Measurements from ENCODE around the gene POC1B. TPM values are rescaled to one million over a fixed set of nuclear protein-coding genes. Genes with fewer than 3 reads are reported as not detected.

Gene POC1B
- total RNA-seq, 1 experiment from 2014 or later = 32.9 TPM

- peaks cover 37% of the 10 kb centered on the region for H3K4me1 ChIP-seq
- no peak overlapping the region for H3K4me3 ChIP-seq
- no peak for DNase-seq
- H3K9me3 ChIP-seq (replicated peaks) = no peaks in the 10 kb centered on the region
- no peaks in the 10 kb centered on the region for H3K36me3 ChIP-seq
- H3K27me3 ChIP-seq = no peaks in the 10 kb centered on the region
- H3K27ac ChIP-seq = no peak overlapping the region
Measured at GRCh38 chr12:89546151-89546550, 20.3 kb upstream of the POC1B start.

DNA sequence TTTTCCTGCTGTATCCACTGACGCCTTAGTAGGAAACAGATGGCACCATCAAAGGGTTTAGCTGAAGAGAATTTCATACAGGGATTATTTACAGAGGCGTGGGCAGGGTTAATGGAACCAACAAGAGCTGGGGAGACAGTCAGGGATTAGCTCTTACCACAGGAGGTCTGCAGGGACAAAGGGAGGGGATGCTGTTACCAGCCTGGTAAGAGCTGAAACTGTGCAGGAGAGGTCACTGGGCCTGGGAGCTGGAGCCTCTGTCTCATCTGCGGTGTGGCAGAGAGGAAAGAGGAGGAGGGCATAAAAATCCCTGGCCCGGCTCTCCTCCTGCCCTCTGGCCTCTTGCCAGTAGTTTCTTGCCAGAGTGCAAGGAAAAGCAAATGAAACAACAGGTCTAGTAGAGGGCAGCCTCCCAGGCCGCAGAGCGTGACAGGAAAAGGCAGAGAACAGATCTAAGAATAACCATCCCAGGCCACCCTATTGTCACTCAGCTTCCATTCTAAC lies 18.9 kb upstream of the POC1B start:
- H3K4me3 ChIP-seq = no peak overlapping the region
- no peaks in the 10 kb centered on the region for H3K9me3 ChIP-seq (replicated peaks)
- no peaks in the 10 kb centered on the region for H3K27me3 ChIP-seq
- peak; percentile 97 to 98 for DNase-seq
- peak overlapping the region; percentile 36 for H3K27ac ChIP-seq
- peaks cover 37% of the 10 kb centered on the region for H3K4me1 ChIP-seq
- no peaks in the 10 kb centered on the region for H3K36me3 ChIP-seq

- Histone ChIP-seq H3K4me1 (peaks cover 37% of the 10 kb centered on the region), H3K4me3 (no peak overlapping the region), H3K27me3 (no peaks in the 10 kb centered on the region), H3K27ac (peak overlapping the region; percentile 21), H3K36me3 (no peaks in the 10 kb centered on the region), H3K9me3 (replicated peaks) (no peaks in the 10 kb centered on the region)
- no peak for DNase-seq
Measured at GRCh38 chr12:89544022-89544421, 18.2 kb upstream of the POC1B start.

DNA sequence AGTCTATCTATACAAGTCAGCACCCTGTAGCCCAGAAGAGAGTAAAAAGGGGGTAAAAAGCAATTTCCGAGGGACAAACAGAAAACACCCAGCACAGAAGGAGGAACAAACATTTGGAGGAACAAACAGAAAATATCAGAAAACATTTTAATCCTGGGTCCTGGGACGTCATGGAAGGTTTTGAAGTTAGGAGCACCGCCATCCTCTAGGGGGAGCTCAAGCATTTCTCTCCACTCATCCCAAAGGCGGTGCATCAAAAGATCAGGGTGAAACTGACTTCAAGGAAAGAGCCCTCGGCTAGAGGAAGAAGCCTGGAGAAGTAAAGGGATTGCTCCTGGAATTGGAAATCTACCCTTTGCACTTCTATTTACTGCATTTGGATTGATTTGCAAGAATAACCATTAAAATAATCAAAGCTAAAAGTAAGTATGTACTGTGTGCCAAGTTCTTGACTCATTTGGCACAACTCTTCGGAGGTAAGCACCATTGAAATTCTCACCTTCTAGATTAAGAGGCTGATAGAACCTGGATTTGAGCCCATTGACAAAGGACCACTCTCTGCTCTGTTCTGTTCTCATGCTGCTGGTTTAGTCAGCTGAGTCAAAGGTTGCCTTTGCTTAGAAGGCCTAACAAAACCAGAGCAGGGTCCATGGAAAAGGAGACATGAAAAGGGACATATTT lies 17.2 kb upstream of the POC1B start:
- Histone ChIP-seq H3K36me3 (no peaks in the 10 kb centered on the region), H3K27me3 (no peaks in the 10 kb centered on the region), H3K27ac (no peak overlapping the region), H3K9me3 (replicated peaks) (no peaks in the 10 kb centered on the region), H3K4me3 (no peak overlapping the region), H3K4me1 (peaks cover 37% of the 10 kb centered on the region)
- peak; percentile 77 to 91 for DNase-seq

DNA sequence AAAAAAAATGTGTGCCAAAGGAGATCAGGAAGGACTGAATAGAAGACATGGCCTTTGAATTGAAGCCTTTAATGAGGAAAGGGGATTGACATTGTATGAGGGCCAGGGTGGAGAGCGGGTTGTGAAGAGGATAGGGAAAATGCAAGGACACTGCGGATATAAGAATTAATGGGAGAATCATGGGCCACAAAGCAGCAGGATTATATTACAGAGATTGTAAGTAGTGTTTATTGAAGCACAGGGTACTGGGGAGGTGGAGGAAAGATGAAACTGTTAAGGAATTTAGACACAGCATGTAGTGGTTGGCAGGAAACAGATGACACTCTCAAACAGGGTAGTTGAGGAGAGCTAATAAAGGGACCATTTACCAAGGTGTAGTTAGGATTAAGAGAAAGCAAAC lies 16.4 kb upstream of the POC1B start:
- Histone ChIP-seq H3K9me3 (replicated peaks) (no peaks in the 10 kb centered on the region), H3K4me3 (no peak overlapping the region), H3K4me1 (peaks cover 37% of the 10 kb centered on the region), H3K27me3 (no peaks in the 10 kb centered on the region), H3K36me3 (no peaks in the 10 kb centered on the region), H3K27ac (no peak overlapping the region)
- DNase-seq = peak in 1 of 2 experiments; percentile 32

GRCh38 chr12:89540586-89540985 lies 14.7 kb upstream of the POC1B start:
- no peak overlapping the region for H3K27ac ChIP-seq
- peaks cover 32% of the 10 kb centered on the region for H3K4me1 ChIP-seq

DNA sequence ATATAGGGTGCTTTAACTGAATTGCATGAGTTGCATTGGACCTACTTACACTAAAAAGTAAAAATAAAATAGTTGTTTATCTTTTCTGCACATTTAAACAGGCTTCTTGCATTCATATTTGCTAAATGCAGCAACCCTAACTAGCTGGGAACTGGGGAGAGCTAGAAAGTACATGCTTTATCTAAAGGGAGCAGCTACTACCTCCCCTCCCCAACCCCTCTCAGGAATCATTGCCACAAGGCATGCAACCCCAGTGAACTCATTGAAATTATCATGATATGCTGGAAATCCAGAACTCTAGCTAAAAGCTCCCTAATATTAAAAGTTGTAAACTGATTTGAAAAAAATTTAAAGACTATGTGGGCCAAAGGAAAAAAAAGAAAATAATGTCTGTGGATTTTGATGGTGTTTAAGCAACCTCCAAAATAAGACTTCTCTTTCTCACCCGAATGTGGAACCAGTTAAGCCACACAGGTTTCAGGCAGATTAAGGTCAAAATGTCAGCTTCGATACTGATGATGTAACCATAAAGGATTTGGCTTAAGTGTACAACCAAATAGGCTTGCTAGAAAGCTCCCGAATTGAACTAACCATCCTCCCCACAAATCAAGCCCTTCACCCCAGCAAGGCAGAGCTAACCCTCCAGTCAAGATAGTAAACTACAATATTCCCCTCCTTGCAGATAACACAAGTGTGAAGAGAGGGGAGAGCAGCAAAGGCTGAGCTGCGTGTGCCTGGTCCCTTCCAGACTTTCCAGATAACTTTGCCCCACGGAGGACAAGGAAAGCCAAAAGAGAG lies 13.8 kb upstream of the POC1B start:
- Histone ChIP-seq H3K27me3 (no peaks in the 10 kb centered on the region), H3K4me1 (peaks cover 25% of the 10 kb centered on the region), H3K36me3 (no peaks in the 10 kb centered on the region), H3K9me3 (replicated peaks) (no peaks in the 10 kb centered on the region), H3K27ac (no peak overlapping the region), H3K4me3 (no peak overlapping the region)
- DNase-seq = no peak

More at GRCh38 chr12:89540586-89540985, 14.7 kb upstream of the POC1B start:
- Histone ChIP-seq H3K36me3 (no peaks in the 10 kb centered on the region), H3K4me3 (no peak overlapping the region), H3K9me3 (replicated peaks) (no peaks in the 10 kb centered on the region), H3K27me3 (no peaks in the 10 kb centered on the region)
- no peak for DNase-seq

- no peaks in the 10 kb centered on the region for H3K9me3 ChIP-seq (replicated peaks)
- H3K36me3 ChIP-seq = no peaks in the 10 kb centered on the region
- no peaks in the 10 kb centered on the region for H3K27me3 ChIP-seq
- no peak overlapping the region for H3K27ac ChIP-seq
- H3K4me1 ChIP-seq = peaks cover 20% of the 10 kb centered on the region
- no peak for DNase-seq
- no peak overlapping the region for H3K4me3 ChIP-seq
Measured at GRCh38 chr12:89538897-89539296, 13.1 kb upstream of the POC1B start.

DNA sequence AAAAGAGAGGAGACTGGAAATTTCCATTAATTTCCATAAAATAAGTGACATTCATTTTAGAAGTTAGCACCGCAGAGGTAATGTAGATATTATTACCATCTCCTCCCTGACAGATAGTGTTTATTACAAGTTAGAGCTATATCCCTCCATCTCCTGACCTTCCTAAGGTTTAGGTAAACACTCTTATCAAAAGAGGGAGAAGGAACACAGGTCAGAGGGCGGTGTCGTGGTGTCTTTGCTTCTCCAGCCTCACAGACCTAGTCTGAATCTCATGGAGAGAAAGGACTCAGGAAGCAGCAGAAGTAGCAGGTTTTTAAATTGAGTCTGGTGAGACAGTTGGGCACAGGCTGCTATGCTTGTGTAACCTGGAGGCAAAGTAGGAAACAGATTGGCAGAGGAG lies 11.5 kb upstream of the POC1B start:
- Histone ChIP-seq H3K27me3 (no peaks in the 10 kb centered on the region), H3K4me3 (no peak overlapping the region), H3K36me3 (no peaks in the 10 kb centered on the region), H3K27ac (no peak overlapping the region), H3K4me1 (peaks cover 5% of the 10 kb centered on the region), H3K9me3 (replicated peaks) (no peaks in the 10 kb centered on the region)
- no peak for DNase-seq

DNA sequence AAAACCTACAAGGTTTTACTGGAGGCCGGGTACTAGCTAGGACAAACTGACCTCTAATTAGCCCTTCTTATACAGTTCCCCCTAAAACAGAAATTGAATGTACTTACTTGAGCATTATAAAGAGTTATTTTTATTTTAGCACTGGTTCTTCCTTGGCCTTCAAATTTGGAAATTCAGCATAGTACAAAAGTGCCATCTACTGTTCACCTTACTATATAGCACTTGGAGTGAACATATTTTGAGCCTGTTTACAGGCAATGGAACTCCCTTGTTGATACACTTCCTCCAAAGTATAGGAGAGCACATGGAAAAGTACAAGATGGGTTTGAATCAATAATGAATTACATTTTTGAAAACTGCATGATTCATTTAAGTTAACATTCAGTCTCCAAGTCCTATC lies 3.9 kb upstream of the POC1B start:
- no peaks in the 10 kb centered on the region for H3K27me3 ChIP-seq
- no peaks in the 10 kb centered on the region for H3K4me1 ChIP-seq
- DNase-seq = peak in 1 of 2 experiments; percentile 64
- no peaks in the 10 kb centered on the region for H3K9me3 ChIP-seq (replicated peaks)
- H3K36me3 ChIP-seq = no peaks in the 10 kb centered on the region
- H3K4me3 ChIP-seq = no peak overlapping the region
- H3K27ac ChIP-seq = no peak overlapping the region

- no peak overlapping the region for H3K4me3 ChIP-seq
- H3K4me1 ChIP-seq = no peaks in the 10 kb centered on the region; the same call in 1 of the 2 replicates
- no peak overlapping the region for H3K27ac ChIP-seq
- H3K27me3 ChIP-seq = no peaks in the 10 kb centered on the region
- DNase-seq = no peak
- H3K36me3 ChIP-seq = no peaks in the 10 kb centered on the region
- no peaks in the 10 kb centered on the region for H3K9me3 ChIP-seq (replicated peaks)
Measured at GRCh38 chr12:89528434-89528833, 2.6 kb upstream of the POC1B start.

GRCh38 chr12:89525305-89525823 lies 483 bp downstream of the POC1B start:
- DNase-seq = no peak
- Histone ChIP-seq H3K4me1 (no peaks in the 10 kb centered on the region; the same call in 1 of the 2 replicates), H3K36me3 (peaks cover 5% of the 10 kb centered on the region; the same call in 1 of the 2 replicates), H3K9me3 (replicated peaks) (no peaks in the 10 kb centered on the region), H3K4me3 (peak overlapping the region; percentile 93), H3K27me3 (no peaks in the 10 kb centered on the region), H3K27ac (peak overlapping the region; percentile 56)

DNA sequence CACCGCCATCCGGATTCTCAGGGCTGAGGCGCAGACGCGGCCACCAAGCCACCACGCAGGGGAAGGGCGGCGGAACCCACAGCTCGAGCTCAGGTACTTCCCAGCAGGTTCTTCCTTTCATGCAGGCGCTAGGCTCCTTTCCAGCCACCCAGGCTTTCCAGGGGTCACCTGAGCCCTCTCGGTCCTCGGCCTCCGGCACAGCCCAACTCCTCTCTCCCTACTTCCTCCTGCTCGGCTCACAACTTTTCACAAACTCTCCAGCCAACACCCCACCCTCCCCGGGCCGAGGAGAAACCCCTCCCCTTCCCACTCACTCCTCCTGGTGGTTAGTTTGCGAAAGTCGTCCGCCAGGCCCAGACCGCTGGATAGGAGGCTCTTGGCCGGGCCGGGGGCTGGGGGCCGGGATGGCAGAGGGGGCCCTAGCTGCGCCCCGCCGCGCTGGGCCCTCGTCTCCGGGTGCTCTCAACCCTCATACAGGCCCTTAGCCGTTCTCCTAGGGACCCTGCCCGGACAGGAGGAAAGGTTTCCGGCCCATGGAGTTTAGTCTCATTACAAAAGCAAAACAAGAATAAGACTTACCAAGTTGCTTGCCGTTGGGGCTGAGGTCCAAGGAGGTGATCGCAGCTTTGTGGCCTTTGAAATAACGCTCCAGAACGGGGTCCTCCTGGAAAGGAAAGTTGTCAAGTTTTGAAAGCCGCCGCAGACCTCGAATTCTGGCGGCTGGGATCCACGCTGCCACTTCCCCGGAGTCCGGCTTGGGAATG lies 1.1 kb downstream of the POC1B start, which contains the start of gene GALNT4:
GALNT4 (minus strand) TSS at position 256 of the 764 bp plus-strand sequence; CDS start at position 9, 247 bp downstream.
- DNase-seq = peak; percentile 88 to 91
- Histone ChIP-seq H3K27ac (peak within 1 kb of the TSS; percentile 56), H3K4me1 (no peaks in the 10 kb centered on the region; the same call in 1 of the 2 replicates), H3K4me3 (peak within 1 kb of the TSS; percentile 93), H3K9me3 (replicated peaks) (no peaks in the 10 kb centered on the region), H3K27me3 (no peaks in the 10 kb centered on the region), H3K36me3 (peaks cover 5% of the 10 kb centered on the region; the same call in 1 of the 2 replicates)

- H3K4me1 ChIP-seq = no peaks in the 10 kb centered on the region; the same call in 1 of the 2 replicates
- peak overlapping the region; percentile 56; the same call in 1 of the 2 replicates for H3K27ac ChIP-seq
- peaks cover 5% of the 10 kb centered on the region; the same call in 1 of the 2 replicates for H3K36me3 ChIP-seq
- no peaks in the 10 kb centered on the region for H3K27me3 ChIP-seq
- H3K9me3 ChIP-seq (replicated peaks) = no peaks in the 10 kb centered on the region
- H3K4me3 ChIP-seq = peak overlapping the region; percentile 93
- no peak for DNase-seq
Measured at GRCh38 chr12:89523843-89524540, 1.9 kb downstream of the POC1B start.
